Neuronal stem cell (in vitro differentiated cells): ENCODE measurements around the gene TMEM203.

ENCODE experiments used
- DNase-seq: peaks from one replicate; pipeline ENCODE4 v3.0.0-alpha.2; 2013; ENCODE audit warnings: low spot score
- H2AFZ ChIP-seq: one replicate; pipeline ENCODE4 v1.6.1; 2013; ENCODE audit warnings: mild to moderate bottlenecking, low read length, inconsistent platforms
- H2AK5ac ChIP-seq: 2 replicates; pipeline ENCODE4 v1.6.1; 2013; ENCODE audit warnings: low read depth, mild to moderate bottlenecking, inconsistent platforms, low read length, moderate library complexity, mixed read lengths
- H2BK120ac ChIP-seq: 2 replicates; pipeline ENCODE4 v1.6.1; 2013; ENCODE audit warnings: low read depth, mild to moderate bottlenecking, inconsistent platforms, low read length, moderate library complexity, mixed read lengths
- H2BK12ac ChIP-seq: one replicate; pipeline ENCODE4 v1.6.1; 2013; ENCODE audit warnings: low read length, inconsistent platforms
- H2BK15ac ChIP-seq: 2 replicates; pipeline ENCODE4 v1.6.1; 2013; ENCODE audit warnings: mild to moderate bottlenecking, low read length, inconsistent platforms, mixed read lengths
- H2BK5ac ChIP-seq: one replicate; pipeline ENCODE4 v1.6.1; 2013; ENCODE audit warnings: inconsistent platforms, mild to moderate bottlenecking, low read length, moderate library complexity
- H3K14ac ChIP-seq: one replicate; pipeline ENCODE4 v1.6.1; 2013; ENCODE audit warnings: low read length, inconsistent platforms
- H3K18ac ChIP-seq: 2 replicates; pipeline ENCODE4 v1.6.1; 2013; ENCODE audit warnings: low read length, inconsistent platforms
- H3K23ac ChIP-seq: 2 replicates; pipeline ENCODE4 v1.6.1; 2013; ENCODE audit warnings: low read depth, mild to moderate bottlenecking, mixed read lengths, low read length, inconsistent platforms; ENCODE audit not compliant: poor library complexity
- H3K27ac ChIP-seq: replicated peaks from 3 replicates; pipeline ENCODE4 v1.5.1; 2013; ENCODE audit warnings: low read length, inconsistent platforms
- H3K27me3 ChIP-seq, 3 experiments: 2 replicates each; pipeline ENCODE4 v1.6.1; 2013; ENCODE audit warnings: low read length in 3 of 3, mild to moderate bottlenecking in 2 of 3, inconsistent platforms in 1 of 3, low read depth in 1 of 3, mixed read lengths in 1 of 3, moderate library complexity in 1 of 3; ENCODE audit not compliant: control insufficient read depth in 3 of 3, insufficient read depth in 3 of 3
- H3K36me3 ChIP-seq, 2 donors: replicated peaks in 1 of 2; 2 replicates each; pipeline ENCODE4 v1.6.1; 2013; ENCODE audit warnings: low read length in 2 of 2; ENCODE audit not compliant: control insufficient read depth in 2 of 2, insufficient read depth in 2 of 2
- H3K4ac ChIP-seq: 2 replicates; pipeline ENCODE4 v1.6.1; 2013; ENCODE audit warnings: inconsistent platforms, mild to moderate bottlenecking, low read length, moderate library complexity
- H3K4me1 ChIP-seq, 2 donors: 1 replicate in 1 of 2; 2 replicates in 1 of 2; pipeline ENCODE4 v1.6.1; 2013; ENCODE audit warnings: low read length in 2 of 2, low read depth in 1 of 2; ENCODE audit not compliant: control insufficient read depth in 2 of 2, insufficient read depth in 1 of 2
- H3K4me2 ChIP-seq: one replicate; pipeline ENCODE4 v1.6.1; 2013; ENCODE audit warnings: mild to moderate bottlenecking, low read length, inconsistent platforms; ENCODE audit not compliant: insufficient read depth, poor library complexity, severe bottlenecking
- H3K4me3 ChIP-seq, 2 donors: 2 replicates each; pipeline ENCODE4 v1.5.1; 2013; ENCODE audit warnings: low read length in 2 of 2, mild to moderate bottlenecking in 2 of 2, inconsistent platforms in 1 of 2, moderate library complexity in 1 of 2
- H3K79me1 ChIP-seq: one replicate; pipeline ENCODE4 v1.6.1; 2013; ENCODE audit warnings: low read depth, mild to moderate bottlenecking, inconsistent platforms, low read length, moderate library complexity
- H3K9ac ChIP-seq: one replicate; pipeline ENCODE4 v1.6.1; 2013; ENCODE audit warnings: mild to moderate bottlenecking, low read depth, low read length, inconsistent platforms; ENCODE audit not compliant: poor library complexity
- H3K9me3 ChIP-seq, 2 donors: replicated peaks in 1 of 2; 2 replicates each; pipeline versions ENCODE3 to v1.6.1; 2013; ENCODE audit warnings: low read length in 2 of 2, mild to moderate bottlenecking in 2 of 2, inconsistent platforms in 1 of 2, low read depth in 1 of 2, mixed read lengths in 1 of 2, moderate library complexity in 1 of 2; ENCODE audit not compliant: control insufficient read depth in 2 of 2, insufficient read depth in 1 of 2
- H4K8ac ChIP-seq: one replicate; pipeline ENCODE4 v1.6.1; 2013; ENCODE audit warnings: low read depth, mild to moderate bottlenecking, inconsistent platforms, low read length, moderate library complexity
- H4K91ac ChIP-seq: one replicate; pipeline ENCODE4 v1.6.1; 2013; ENCODE audit warnings: low read length, low read depth, mild to moderate bottlenecking, inconsistent platforms; ENCODE audit not compliant: poor library complexity
- WGBS, 2 donors: extraction: QIAGEN DNeasy Blood & Tissue Kit; methylation state at CpG; one replicate each; pipeline ENCODE4 v1.1.7; 2013; ENCODE audit warnings: missing lambda C conversion rate in 2 of 2, mixed read lengths in 1 of 2; ENCODE audit not compliant: insufficient read length in 2 of 2, insufficient replicate concordance in 1 of 2; ENCODE audit errors: extremely low coverage in 2 of 2; 5-methylcytosine and 5-hydroxymethylcytosine counted together

The TMEM203 gene

DNA sequence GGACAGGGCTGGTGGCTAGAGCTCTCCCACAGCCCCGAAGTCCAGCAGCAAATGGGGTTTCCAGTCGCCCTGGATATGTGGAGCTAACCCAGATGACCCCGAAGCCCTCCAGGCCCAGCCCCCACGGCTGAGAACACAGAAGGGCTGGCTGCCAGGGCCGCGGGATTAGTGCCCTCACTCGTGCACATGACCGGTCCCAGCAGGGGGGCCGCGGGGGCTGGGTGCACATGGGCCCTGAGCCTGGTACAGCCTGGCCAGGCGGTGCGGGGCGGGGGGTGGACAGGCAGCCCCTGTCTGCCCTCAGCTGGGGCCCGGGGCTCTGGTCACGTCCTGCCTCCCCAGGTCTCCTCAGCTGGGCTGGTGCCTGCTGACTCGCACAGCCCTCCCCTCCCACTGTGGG is 11.1 kb downstream of the TMEM203 start:
- no peak overlapping the region for H3K18ac ChIP-seq
- no peak overlapping the region for H4K8ac ChIP-seq
- peak overlapping the region; percentile 87 for H2BK120ac ChIP-seq
- no peak overlapping the region for H3K27ac ChIP-seq
- no peak overlapping the region for H2BK12ac ChIP-seq
- H3K4me2 ChIP-seq = no peak overlapping the region
- H2AK5ac ChIP-seq = peak overlapping the region; percentile 26
- DNase-seq = no peak
- H3K27me3 ChIP-seq = no peaks in the 10 kb centered on the region
- peaks cover 14 to 23% of the 10 kb centered on the region in 2 donors for H3K4me1 ChIP-seq
- H3K9me3 ChIP-seq = peaks cover 0 to 1% of the 10 kb centered on the region in 2 donors
- H3K14ac ChIP-seq = peak overlapping the region; percentile 8
- no peak overlapping the region for H3K4ac ChIP-seq
- H3K36me3 ChIP-seq = peaks cover 7 to 28% of the 10 kb centered on the region in 2 donors
- peak overlapping the region; percentile 39 for H2BK5ac ChIP-seq
- no peak overlapping the region for H2BK15ac ChIP-seq
- peak overlapping the region; percentile 44 for H3K9ac ChIP-seq
- H2AFZ ChIP-seq = no peak overlapping the region
- peak overlapping the region; percentile 43 for H3K23ac ChIP-seq
- no CpG with 5 or more reads among the region's 16 CpGs for WGBS, 2 donors
- H4K91ac ChIP-seq = no peak overlapping the region
- peaks cover 31% of the 10 kb centered on the region for H3K79me1 ChIP-seq
- no peak overlapping the region for H3K4me3 ChIP-seq

GRCh38 chr9:137193771-137194170 is 11.7 kb downstream of the TMEM203 start:
- Histone ChIP-seq H3K14ac (no peak overlapping the region), H3K4ac (no peak overlapping the region), H3K27me3 (no peaks in the 10 kb centered on the region), H4K91ac (no peak overlapping the region), H2BK120ac (no peak overlapping the region), H2AFZ (no peak overlapping the region), H4K8ac (peak overlapping the region; percentile 96), H3K4me1 (peaks cover 16 to 21% of the 10 kb centered on the region in 2 donors), H3K4me3 (no peak overlapping the region), H3K4me2 (no peak overlapping the region), H3K23ac (no peak overlapping the region), H2BK15ac (no peak overlapping the region), H3K9ac (peak overlapping the region; percentile 81), H3K9me3 (peaks cover 0 to 1% of the 10 kb centered on the region in 2 donors), H2BK12ac (no peak overlapping the region), H3K18ac (no peak overlapping the region), H2BK5ac (peak overlapping the region; percentile 39), H3K36me3 (peaks cover 7 to 28% of the 10 kb centered on the region in 2 donors), H2AK5ac (peak overlapping the region; percentile 68), H3K79me1 (peaks cover 32% of the 10 kb centered on the region), H3K27ac (no peak overlapping the region)
- no peak for DNase-seq
- WGBS, 2 donors = no CpG with 5 or more reads among the region's 14 CpGs

DNA sequence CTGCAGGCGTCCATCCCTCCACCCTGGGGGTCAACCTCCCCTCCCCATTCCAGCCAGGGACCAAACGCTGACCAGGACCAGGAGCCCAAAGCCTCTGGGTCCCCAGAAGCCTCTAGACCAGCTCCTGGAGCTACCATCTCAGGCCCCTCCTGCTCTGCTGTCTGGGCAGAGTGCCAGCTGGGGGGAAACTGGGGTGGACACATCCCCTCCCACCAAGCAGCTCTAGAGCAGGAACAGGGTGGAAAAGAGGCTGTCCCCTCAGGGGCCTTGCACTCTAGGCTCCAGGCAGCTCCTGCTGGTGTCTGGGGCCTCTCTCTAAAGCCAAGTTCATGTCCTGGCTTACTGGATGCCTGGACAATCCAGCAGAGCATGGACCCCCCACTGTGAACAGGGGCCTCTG is 12.6 kb downstream of the TMEM203 start:
- Histone ChIP-seq H2AFZ (no peak overlapping the region), H2BK5ac (peak overlapping the region; percentile 53), H3K36me3 (peaks cover 7 to 28% of the 10 kb centered on the region in 2 donors), H2BK15ac (no peak overlapping the region), H4K91ac (no peak overlapping the region), H3K4me1 (peaks cover 14 to 15% of the 10 kb centered on the region in 2 donors), H3K23ac (no peak overlapping the region), H3K4me2 (no peak overlapping the region), H3K4ac (no peak overlapping the region), H3K14ac (no peak overlapping the region), H3K18ac (no peak overlapping the region), H3K27me3 (peaks cover 0 to 2% (median 0%) of the 10 kb centered on the region in 3 experiments), H3K9ac (no peak overlapping the region), H2BK120ac (no peak overlapping the region), H3K9me3 (peaks cover 0 to 1% of the 10 kb centered on the region in 2 donors), H3K79me1 (peaks cover 39% of the 10 kb centered on the region), H3K4me3 (no peak overlapping the region), H2BK12ac (no peak overlapping the region), H2AK5ac (no peak overlapping the region), H3K27ac (no peak overlapping the region), H4K8ac (no peak overlapping the region)
- DNase-seq = no peak
- WGBS, 2 donors = no CpG with 5 or more reads among the region's 2 CpGs

- no peak overlapping the region for H2AK5ac ChIP-seq
- peaks cover 39% of the 10 kb centered on the region for H3K79me1 ChIP-seq
- H2AFZ ChIP-seq = no peak overlapping the region
- no peak overlapping the region for H3K23ac ChIP-seq
- H3K4me2 ChIP-seq = no peak overlapping the region
- H3K27ac ChIP-seq = no peak overlapping the region
- no peak overlapping the region for H4K91ac ChIP-seq
- H3K14ac ChIP-seq = no peak overlapping the region
- H3K4me1 ChIP-seq = peaks cover 17 to 19% of the 10 kb centered on the region in 2 donors
- H3K36me3 ChIP-seq = peaks cover 7 to 28% of the 10 kb centered on the region in 2 donors
- no peak for DNase-seq
- no peak overlapping the region for H3K4ac ChIP-seq
- no peak overlapping the region for H2BK120ac ChIP-seq
- H4K8ac ChIP-seq = no peak overlapping the region
- no peak overlapping the region for H3K4me3 ChIP-seq
- no peak overlapping the region for H3K18ac ChIP-seq
- H3K9ac ChIP-seq = no peak overlapping the region
- no peak overlapping the region for H2BK12ac ChIP-seq
- peaks cover 0 to 1% of the 10 kb centered on the region in 2 donors for H3K9me3 ChIP-seq
- no peak overlapping the region for H2BK5ac ChIP-seq
- peaks cover 0 to 2% (median 0%) of the 10 kb centered on the region in 3 experiments for H3K27me3 ChIP-seq
- no peak overlapping the region for H2BK15ac ChIP-seq
- WGBS, 2 donors = no CpG with 5 or more reads among the region's 10 CpGs
These were observed 13.0 kb downstream of the TMEM203 start for GRCh38 chr9:137192448-137192780.
